HepG2 (cell line): ENCODE results near the gene EXTL2. TPM values are rescaled to one million over a fixed set of nuclear protein-coding genes. Genes with fewer than 3 reads are reported as not detected.
A peak's percentile ranks its signal among the peaks of the same experiment; 100 is the strongest.

ENCODE experiments used
- CEBPB ChIP-seq: IDR thresholded peaks from 2 replicates; pipeline ENCODE4 v1.6.1; 2011; ENCODE audit warnings: low read depth, low read length, improper control_type of control experiment, borderline replicate concordance
- FOSL1 ChIP-seq: sonication (generic); formaldehyde crosslinking; IDR thresholded peaks from 2 replicates; pipeline ENCODE4 v1.9.0; 2021; ENCODE audit warnings: missing genetic modification reagents, borderline replicate concordance
- KLF12 ChIP-seq: sonication (generic); formaldehyde crosslinking; IDR thresholded peaks from 2 replicates; pipeline ENCODE4 v1.4.0; 2020; ENCODE audit warnings: missing genetic modification reagents, borderline replicate concordance
- MAX ChIP-seq: IDR thresholded peaks from 2 replicates; pipeline ENCODE4 v1.6.1; 2012; ENCODE audit warnings: inconsistent platforms
- NFIB ChIP-seq: sonication (generic); formaldehyde crosslinking; IDR thresholded peaks from 2 replicates; pipeline ENCODE4 v1.9.0; 2021; ENCODE audit warnings: missing genetic modification reagents, mild to moderate bottlenecking, borderline replicate concordance
- PCBP2 ChIP-seq: fragments of 200-400 bp; formaldehyde crosslinking; optimal IDR thresholded peaks from 2 replicates; pipeline ENCODE3; 2018; ENCODE audit warnings: low read length, low read depth; ENCODE audit not compliant: poor library complexity, severe bottlenecking
- PRPF4 ChIP-seq: fragments of 200-400 bp; formaldehyde crosslinking; IDR thresholded peaks from 2 replicates; pipeline ENCODE4 v1.6.1; 2016; ENCODE audit warnings: low read length, low read depth; ENCODE audit not compliant: poor library complexity, severe bottlenecking
- REPIN1 ChIP-seq: sonication (generic); formaldehyde crosslinking; IDR thresholded peaks from 2 replicates; pipeline ENCODE4 v1.8.0; 2022; ENCODE audit warnings: missing genetic modification reagents, low read depth, mild to moderate bottlenecking, borderline replicate concordance
- SP1 ChIP-seq, 2 experiments: fragments of 450-650 bp in 1 of 2; sonication (generic) in 1 of 2; formaldehyde crosslinking in 1 of 2; IDR thresholded peaks; 2 replicates each; pipeline versions ENCODE4 v1.4.0 to v1.6.1; 2016 to 2020; ENCODE audit warnings: missing genetic modification reagents in 1 of 2
- SP5 ChIP-seq: IDR thresholded peaks from 2 replicates; pipeline ENCODE4 v1.6.1; 2016; ENCODE audit warnings: low read depth, borderline replicate concordance
- ZNF318 ChIP-seq: sonication (generic); formaldehyde crosslinking; IDR thresholded peaks from 2 replicates; pipeline ENCODE4 v1.4.0; 2020; ENCODE audit warnings: mild to moderate bottlenecking, missing genetic modification reagents
- polyA plus RNA-seq, 8 experiments: library from polyadenylated mRNA; depleted of rRNA in 3 of 8; stranded (reverse) in 7 of 8; unstranded in 1 of 8; fragments of >200 nt; fragmentation: Illumina TruSeq in 4 of 8; extraction: Trizol in 4 of 8; gene quantifications; 2 replicates each; pipeline versions ENCODE4 v1.2.1 to v1.2.3, GENCODE V29; 2011 to 2016; ENCODE audit warnings: low read depth in 4 of 8, missing spikeins in 1 of 8, mixed read lengths in 1 of 8; ENCODE audit not compliant: insufficient read depth in 1 of 8
- total RNA-seq, 5 experiments: library from RNA; depleted of rRNA; stranded (reverse); fragments of >200 nt; fragmentation: Illumina TruSeq; extraction: Trizol; gene quantifications; 2 replicates each; pipeline ENCODE4 v1.2.3, GENCODE V29; 2016; ENCODE audit warnings: low read depth in 1 of 5
- TF ChIP-seq, protein P1 (sequence below): sonication (generic); formaldehyde crosslinking; IDR thresholded peaks from 2 replicates; pipeline ENCODE4 v1.5.1; 2020; ENCODE audit warnings: mild to moderate bottlenecking, missing genetic modification reagents, moderate library complexity

Gene EXTL2
- total and polyA plus RNA-seq, 2 of the 13 experiments (the other 11 are each of a cell fraction or from before 2014, with no cell fraction given), result 22.0 to 23.5 TPM

GRCh38 chr1:100894603-100895539 lies at the start of gene EXTL2 (continued):
- no peak for TF ChIP-seq ZNF318 (CRISPR knock-in tag)
- no peak for TF ChIP-seq REPIN1 (CRISPR knock-in tag)
- no peak for TF ChIP-seq FOSL1 (CRISPR knock-in tag)
- no peak; the same call in 1 of the 2 replicates for TF ChIP-seq MAX
- TF ChIP-seq PCBP2, result no peak
- TF ChIP-seq SP1 (IDR thresholded peaks at IDR 0.05), result no peak
- TF ChIP-seq SP1 (CRISPR knock-in tag; IDR thresholded peaks at IDR 0.05), result no peak
- no peak for TF ChIP-seq PRPF4
- no peak for TF ChIP-seq SP5 (CRISPR knock-in tag)
- no peak for TF ChIP-seq CEBPB
- no peak for TF ChIP-seq KLF12 (CRISPR knock-in tag)
- TF ChIP-seq, protein P1, sequence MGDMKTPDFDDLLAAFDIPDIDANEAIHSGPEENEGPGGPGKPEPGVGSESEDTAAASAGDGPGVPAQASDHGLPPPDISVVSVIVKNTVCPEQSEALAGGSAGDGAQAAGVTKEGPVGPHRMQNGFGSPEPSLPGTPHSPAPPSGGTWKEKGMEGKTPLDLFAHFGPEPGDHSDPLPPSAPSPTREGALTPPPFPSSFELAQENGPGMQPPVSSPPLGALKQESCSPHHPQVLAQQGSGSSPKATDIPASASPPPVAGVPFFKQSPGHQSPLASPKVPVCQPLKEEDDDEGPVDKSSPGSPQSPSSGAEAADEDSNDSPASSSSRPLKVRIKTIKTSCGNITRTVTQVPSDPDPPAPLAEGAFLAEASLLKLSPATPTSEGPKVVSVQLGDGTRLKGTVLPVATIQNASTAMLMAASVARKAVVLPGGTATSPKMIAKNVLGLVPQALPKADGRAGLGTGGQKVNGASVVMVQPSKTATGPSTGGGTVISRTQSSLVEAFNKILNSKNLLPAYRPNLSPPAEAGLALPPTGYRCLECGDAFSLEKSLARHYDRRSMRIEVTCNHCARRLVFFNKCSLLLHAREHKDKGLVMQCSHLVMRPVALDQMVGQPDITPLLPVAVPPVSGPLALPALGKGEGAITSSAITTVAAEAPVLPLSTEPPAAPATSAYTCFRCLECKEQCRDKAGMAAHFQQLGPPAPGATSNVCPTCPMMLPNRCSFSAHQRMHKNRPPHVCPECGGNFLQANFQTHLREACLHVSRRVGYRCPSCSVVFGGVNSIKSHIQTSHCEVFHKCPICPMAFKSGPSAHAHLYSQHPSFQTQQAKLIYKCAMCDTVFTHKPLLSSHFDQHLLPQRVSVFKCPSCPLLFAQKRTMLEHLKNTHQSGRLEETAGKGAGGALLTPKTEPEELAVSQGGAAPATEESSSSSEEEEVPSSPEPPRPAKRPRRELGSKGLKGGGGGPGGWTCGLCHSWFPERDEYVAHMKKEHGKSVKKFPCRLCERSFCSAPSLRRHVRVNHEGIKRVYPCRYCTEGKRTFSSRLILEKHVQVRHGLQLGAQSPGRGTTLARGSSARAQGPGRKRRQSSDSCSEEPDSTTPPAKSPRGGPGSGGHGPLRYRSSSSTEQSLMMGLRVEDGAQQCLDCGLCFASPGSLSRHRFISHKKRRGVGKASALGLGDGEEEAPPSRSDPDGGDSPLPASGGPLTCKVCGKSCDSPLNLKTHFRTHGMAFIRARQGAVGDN (CRISPR knock-in tag), result peak; percentile 72
- no peak for TF ChIP-seq NFIB
